ENCODE results near the gene ANKRD55. TPM values are rescaled to one million over a fixed set of nuclear protein-coding genes. Genes with fewer than 3 reads are reported as not detected.
"Not testable (repeated sequence)": the region's sequence is repeated elsewhere in the genome, so short reads cannot be mapped to it uniquely, and the experiment has no call there.

ANKRD55 gene
- total RNA-seq, 2 experiments from 2014 or later, result 2.2 to 2.6 TPM

DNA sequence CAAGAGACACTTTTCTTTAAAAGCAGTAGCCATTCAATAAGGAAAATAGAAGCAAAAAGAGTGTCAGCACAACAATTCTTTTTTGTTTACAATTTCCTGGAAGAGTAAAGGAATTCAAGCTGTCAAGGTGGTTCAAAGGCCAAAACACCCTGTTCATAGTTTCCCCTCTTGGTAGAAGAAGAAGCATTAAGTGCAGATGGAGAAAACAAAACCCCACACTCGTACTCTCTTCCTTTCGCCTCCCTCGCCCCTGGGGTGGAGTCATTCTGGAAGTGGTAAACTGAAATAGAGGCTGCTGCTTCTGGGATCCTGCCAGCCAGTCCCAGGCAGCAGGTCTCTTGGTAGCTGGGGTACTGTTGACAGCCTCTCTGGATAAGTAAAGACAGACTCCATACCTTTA is 105.0 kb downstream of the ANKRD55 start:
- no peaks in the 10 kb centered on the region for H3K27me3 Mint-ChIP-seq
- CTCF ChIA-PET, result interaction anchor here (1.0 kb wide), 1 partner anchor 33 kb away, joined by 3 read pairs; no protein-coding TSS in a partner anchor
- peaks cover 9% of the 10 kb centered on the region for H3K9me3 Mint-ChIP-seq
- POLR2A ChIA-PET, result interaction anchor here (0.6 kb wide), 1 partner anchor 133 kb away, joined by 3 read pairs; the partner anchor contains the start of gene IL6ST
- H3K4me3 Mint-ChIP-seq, result peak overlapping the region; percentile 44
- H3K27ac Mint-ChIP-seq, result peak overlapping the region; percentile 85
- peak; percentile 77 for DNase-seq
- peaks cover 60% of the 10 kb centered on the region for H3K4me1 Mint-ChIP-seq (ENCODE audit: low read depth)
- intact Hi-C loops (cut with micrococcal nuclease), result loop anchor here (1.0 to 2.0 kb wide), 4 partner anchors 15 to 33 kb away; no protein-coding TSS in a partner anchor
- H3K36me3 Mint-ChIP-seq, result peaks cover 3% of the 10 kb centered on the region

DNA sequence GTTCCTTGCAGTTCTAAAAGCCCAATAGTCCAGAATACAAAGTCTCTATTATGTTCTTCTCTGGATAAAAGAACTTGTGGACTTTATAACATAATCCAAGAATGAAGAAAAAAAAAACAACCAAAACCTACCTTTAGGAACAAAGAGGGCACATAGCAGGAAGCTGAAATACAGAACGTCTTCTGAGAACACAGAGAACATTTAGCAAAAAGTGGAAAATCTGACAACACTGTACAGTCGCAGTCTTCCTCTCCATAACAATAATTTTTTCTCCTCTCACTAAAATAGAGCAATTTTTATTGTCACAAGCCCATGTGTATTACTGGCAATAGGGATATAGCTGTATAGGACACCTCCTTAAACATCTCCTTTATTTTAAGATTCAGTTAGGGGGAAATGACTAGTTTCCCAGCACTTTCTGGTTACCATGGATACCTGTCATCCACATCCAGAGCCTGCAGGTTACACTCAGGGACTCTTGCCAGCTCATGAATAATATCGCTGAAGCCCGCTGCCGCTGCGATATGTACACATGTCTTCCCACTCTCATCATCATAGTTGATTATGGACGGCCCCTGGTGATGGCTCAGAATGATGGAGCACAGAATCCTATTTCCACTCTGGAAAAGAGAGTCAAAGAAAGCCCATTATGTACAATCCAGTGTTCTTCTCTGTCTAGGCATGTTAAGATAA is 106.5 kb downstream of the ANKRD55 start:
- ChIA-PET POLR2A (interaction anchor here (0.9 kb wide), 1 partner anchor 32 kb away, joined by 3 read pairs; no protein-coding TSS in a partner anchor), CTCF (interaction anchor here (0.7 to 1.0 kb wide), 2 partner anchors 51 to 75 kb away, joined by 3 to 4 read pairs; no protein-coding TSS in a partner anchor)
- Mint-ChIP-seq H3K9me3 (peaks cover 9% of the 10 kb centered on the region), H3K27ac (peak overlapping the region; percentile 85), H3K36me3 (peaks cover 3% of the 10 kb centered on the region), H3K4me3 (peak overlapping the region; percentile 53), H3K27me3 (no peaks in the 10 kb centered on the region), H3K4me1 (ENCODE audit: low read depth) (peaks cover 55% of the 10 kb centered on the region)
- DNase-seq, result peak; percentile 65
- intact Hi-C loops (cut with micrococcal nuclease), result no loop called here

DNA sequence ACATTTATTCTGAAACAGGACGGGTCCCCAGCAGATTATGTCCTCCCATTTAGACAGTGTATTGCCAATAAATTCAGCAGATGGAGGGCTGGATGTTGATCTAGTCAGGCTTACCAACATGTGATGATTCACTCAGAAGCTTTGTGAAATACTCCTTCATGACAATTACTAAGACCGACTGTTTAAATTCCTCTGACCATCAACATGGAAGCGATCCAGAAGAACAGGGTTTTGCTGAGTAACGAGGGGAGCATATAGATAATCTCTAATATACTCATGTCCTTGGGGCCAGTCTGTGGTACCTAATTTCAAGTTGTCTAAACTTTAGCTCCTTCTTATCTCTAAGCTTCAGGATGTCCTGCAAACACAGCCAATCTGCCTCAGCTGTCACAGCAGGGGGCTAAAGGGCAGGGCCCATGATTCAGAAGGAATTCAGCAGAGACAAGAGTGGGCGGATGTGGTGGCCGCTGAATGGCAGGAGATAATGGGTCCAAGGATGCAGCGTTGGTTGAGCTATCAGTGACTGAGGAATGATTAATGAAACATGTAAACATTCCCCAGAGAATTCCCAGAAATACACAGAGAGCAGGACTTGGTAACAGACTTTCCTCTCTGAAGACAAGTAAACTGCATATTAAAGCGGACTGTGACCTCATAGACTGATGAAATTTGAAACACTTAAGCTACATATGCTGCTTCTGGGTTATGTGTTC is 109.4 kb downstream of the ANKRD55 start:
- Mint-ChIP-seq H3K27ac (peak overlapping the region; percentile 10), H3K36me3 (no peaks in the 10 kb centered on the region), H3K9me3 (no peaks in the 10 kb centered on the region), H3K4me3 (no peak overlapping the region), H3K27me3 (no peaks in the 10 kb centered on the region), H3K4me1 (ENCODE audit: low read depth) (peaks cover 42% of the 10 kb centered on the region)
- no peak for DNase-seq
- ChIA-PET POLR2A (no interaction called here), CTCF (no interaction called here)
- intact Hi-C loops (cut with micrococcal nuclease), result no loop called here

DNA sequence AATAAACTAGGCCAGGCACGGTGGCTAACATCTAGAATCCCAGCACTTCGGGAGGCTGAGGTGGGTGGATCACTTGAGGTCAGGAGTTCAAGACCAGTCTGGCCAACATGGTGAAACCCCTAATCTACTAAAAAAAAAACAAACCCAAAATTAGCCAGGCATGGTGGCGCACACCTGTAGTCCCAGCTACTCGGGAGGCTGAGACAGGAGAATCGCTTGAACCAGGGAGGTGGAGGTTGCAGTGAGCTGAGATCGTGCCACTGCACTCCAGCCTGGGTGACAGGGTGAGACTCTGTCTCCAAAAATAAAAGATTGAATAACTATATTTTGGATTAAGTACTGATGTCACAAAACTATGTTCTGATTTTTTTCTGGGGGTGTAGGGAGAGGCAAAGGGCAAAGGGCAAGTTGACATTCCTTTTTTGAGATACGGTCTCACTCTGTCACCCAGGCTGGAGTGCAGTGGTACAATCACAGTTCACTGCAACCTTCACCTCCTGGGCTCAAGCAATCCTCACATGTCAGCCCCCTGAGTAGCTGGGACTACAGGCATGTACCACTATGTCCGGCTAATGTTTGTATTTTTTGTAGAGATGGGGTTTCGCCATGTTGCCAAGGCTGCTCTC is 110.7 kb downstream of the ANKRD55 start:
- H3K9me3 Mint-ChIP-seq; H3K27me3 Mint-ChIP-seq; CTCF ChIA-PET; POLR2A ChIA-PET; DNase-seq; intact Hi-C loops (cut with micrococcal nuclease); H3K27ac Mint-ChIP-seq; H3K36me3 Mint-ChIP-seq; H3K4me3 Mint-ChIP-seq: not testable (repeated sequence)
- H3K4me1 Mint-ChIP-seq (ENCODE audit: low read depth), result peaks cover 30% of the 10 kb centered on the region

DNA sequence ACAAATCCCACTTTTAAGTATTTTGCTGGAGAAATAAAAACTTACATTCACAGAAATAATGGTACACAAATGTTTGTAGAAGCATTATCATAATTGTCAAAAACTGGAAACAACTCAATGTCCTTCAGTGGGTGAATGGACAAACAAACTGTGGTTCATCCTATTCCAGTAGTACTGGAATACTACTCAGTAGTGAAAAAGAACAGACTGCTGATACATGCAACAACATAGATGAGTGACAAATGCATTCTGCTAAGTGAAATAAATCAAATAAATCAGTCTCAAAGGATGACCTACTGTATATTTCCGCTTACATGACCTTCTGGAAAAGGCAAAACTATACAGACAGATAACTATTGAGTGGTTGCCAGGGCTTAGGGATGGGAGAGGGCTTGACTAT is 114.1 kb downstream of the ANKRD55 start:
- peaks cover 10% of the 10 kb centered on the region for H3K4me1 Mint-ChIP-seq (ENCODE audit: low read depth)
- ChIA-PET POLR2A (no interaction called here), CTCF (interaction anchor here (0.9 kb wide), 1 partner anchor 24 kb away, joined by 3 read pairs; no protein-coding TSS in a partner anchor)
- H3K27ac Mint-ChIP-seq, result no peak overlapping the region
- intact Hi-C loops (cut with micrococcal nuclease), result no loop called here
- H3K4me3 Mint-ChIP-seq, result no peak overlapping the region
- no peaks in the 10 kb centered on the region for H3K9me3 Mint-ChIP-seq
- DNase-seq, result no peak
- no peaks in the 10 kb centered on the region for H3K36me3 Mint-ChIP-seq
- H3K27me3 Mint-ChIP-seq, result no peaks in the 10 kb centered on the region

DNA sequence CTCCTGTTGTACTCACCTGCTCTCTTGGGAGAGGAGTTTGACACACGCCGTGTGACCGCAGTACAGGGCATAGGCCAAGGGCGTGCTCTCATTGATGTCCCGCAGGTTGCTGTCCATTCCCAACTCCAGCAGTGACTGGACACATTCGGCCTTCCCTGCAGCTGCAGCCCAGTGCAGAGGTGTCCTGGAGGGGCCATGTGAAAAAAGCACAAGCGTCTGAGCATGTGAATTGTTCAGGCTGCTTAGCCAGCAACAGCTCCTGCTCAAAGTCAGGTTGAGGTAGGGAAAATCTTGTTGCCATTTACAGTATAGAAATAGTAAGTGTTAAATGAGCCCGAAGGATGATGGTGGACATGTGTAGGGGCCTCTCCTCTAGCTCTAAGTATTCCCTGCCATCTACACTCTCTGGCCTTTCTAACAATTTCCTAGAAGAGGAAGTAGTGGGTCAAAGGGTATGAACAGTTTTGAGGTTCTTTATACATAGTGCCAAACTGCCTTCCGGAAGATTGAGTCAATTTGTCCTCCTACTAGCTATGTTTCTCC is 116.5 kb downstream of the ANKRD55 start:
- ChIA-PET CTCF (no interaction called here), POLR2A (no interaction called here)
- no peak for DNase-seq
- Mint-ChIP-seq H3K36me3 (no peaks in the 10 kb centered on the region), H3K27ac (no peak overlapping the region), H3K4me3 (no peak overlapping the region), H3K4me1 (ENCODE audit: low read depth) (peaks cover 2% of the 10 kb centered on the region), H3K9me3 (no peaks in the 10 kb centered on the region), H3K27me3 (no peaks in the 10 kb centered on the region)
- intact Hi-C loops (cut with micrococcal nuclease), result no loop called here

DNA sequence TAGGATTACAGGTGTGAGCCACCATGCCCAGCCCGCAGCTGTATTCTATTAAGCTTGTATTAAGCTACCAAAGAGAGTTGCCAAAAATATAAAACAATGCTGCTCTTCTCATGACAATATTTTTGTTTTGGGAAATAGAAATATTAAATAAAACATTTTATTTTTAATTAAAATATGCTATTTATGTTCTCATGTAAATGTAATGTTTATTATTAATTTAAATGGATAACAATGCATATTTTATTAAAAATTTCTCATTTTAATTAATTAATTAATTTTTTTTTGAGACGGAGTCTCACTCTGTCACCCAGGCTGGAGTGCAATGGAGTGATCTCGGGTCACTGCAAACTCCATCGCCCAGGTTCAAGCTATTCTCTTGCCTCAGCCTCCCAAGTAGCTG is 117.5 kb downstream of the ANKRD55 start:
- CTCF ChIA-PET, result no interaction called here
- H3K27me3 Mint-ChIP-seq, result no peaks in the 10 kb centered on the region
- H3K36me3 Mint-ChIP-seq, result no peaks in the 10 kb centered on the region
- no peaks in the 10 kb centered on the region for H3K9me3 Mint-ChIP-seq
- DNase-seq, result no peak
- no peak overlapping the region for H3K4me3 Mint-ChIP-seq
- POLR2A ChIA-PET, result no interaction called here
- intact Hi-C loops (cut with micrococcal nuclease), result no loop called here
- H3K27ac Mint-ChIP-seq, result no peak overlapping the region
- peaks cover 2% of the 10 kb centered on the region for H3K4me1 Mint-ChIP-seq (ENCODE audit: low read depth)

DNA sequence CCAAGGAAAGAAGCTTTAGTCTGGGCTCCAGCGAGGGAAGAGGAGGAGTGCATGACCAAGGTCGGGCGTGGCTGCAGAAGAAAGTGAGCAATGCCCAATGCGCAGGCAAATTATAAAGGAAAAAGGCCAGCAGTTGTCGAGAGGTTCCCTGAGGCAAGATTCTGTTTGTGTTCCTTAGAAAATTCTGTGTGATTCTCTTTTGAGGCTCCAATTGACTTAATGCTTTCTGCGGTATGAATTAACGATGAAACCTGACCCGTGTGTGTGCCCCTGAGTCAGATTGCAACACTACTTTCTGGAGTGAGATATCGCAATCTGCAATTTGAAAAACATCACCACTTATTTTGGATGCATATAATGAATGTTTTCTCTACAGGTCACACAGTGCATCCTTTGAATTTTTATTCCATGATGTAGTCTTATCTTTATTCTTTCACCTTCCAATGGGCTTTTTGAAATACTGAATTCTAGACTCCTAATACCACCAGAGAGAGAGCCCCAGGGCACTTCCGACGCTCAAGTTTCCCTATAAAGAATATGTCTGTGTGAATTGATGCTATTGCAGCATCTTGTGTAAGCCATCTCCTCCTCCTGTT is 120.5 kb downstream of the ANKRD55 start:
- Mint-ChIP-seq H3K36me3 (no peaks in the 10 kb centered on the region), H3K4me3 (no peak overlapping the region), H3K27ac (no peak overlapping the region), H3K4me1 (ENCODE audit: low read depth) (peaks cover 10% of the 10 kb centered on the region), H3K9me3 (no peaks in the 10 kb centered on the region), H3K27me3 (no peaks in the 10 kb centered on the region)
- POLR2A ChIA-PET, result no interaction called here
- DNase-seq, result no peak
- intact Hi-C loops (cut with micrococcal nuclease), result no loop called here
- CTCF ChIA-PET, result no interaction called here

DNA sequence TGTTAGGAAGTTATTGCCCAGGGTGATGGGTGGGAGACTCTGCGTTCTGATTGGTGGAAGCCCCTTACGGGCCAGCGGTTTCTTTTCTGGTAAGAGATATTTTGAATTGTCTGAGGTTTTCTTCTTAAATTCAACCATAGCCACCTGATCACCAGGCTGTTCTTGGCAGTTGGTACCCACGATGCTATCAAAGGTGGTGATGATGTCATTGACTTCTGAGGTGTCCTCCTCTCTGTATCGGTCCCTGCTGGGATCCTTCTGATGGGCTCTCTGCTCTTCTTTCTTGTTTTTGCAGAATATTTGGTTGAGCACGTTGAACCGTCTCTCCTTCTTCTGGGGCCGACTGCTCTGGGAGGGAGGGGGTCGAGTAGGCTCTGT is 121.7 kb downstream of the ANKRD55 start:
- no peak for DNase-seq
- CTCF ChIA-PET, result no interaction called here
- peaks cover 18% of the 10 kb centered on the region for H3K4me1 Mint-ChIP-seq (ENCODE audit: low read depth)
- H3K9me3 Mint-ChIP-seq, result no peaks in the 10 kb centered on the region
- no peaks in the 10 kb centered on the region for H3K36me3 Mint-ChIP-seq
- H3K27me3 Mint-ChIP-seq, result no peaks in the 10 kb centered on the region
- POLR2A ChIA-PET, result no interaction called here
- H3K4me3 Mint-ChIP-seq, result no peak overlapping the region
- intact Hi-C loops (cut with micrococcal nuclease), result no loop called here
- no peak overlapping the region for H3K27ac Mint-ChIP-seq

DNA sequence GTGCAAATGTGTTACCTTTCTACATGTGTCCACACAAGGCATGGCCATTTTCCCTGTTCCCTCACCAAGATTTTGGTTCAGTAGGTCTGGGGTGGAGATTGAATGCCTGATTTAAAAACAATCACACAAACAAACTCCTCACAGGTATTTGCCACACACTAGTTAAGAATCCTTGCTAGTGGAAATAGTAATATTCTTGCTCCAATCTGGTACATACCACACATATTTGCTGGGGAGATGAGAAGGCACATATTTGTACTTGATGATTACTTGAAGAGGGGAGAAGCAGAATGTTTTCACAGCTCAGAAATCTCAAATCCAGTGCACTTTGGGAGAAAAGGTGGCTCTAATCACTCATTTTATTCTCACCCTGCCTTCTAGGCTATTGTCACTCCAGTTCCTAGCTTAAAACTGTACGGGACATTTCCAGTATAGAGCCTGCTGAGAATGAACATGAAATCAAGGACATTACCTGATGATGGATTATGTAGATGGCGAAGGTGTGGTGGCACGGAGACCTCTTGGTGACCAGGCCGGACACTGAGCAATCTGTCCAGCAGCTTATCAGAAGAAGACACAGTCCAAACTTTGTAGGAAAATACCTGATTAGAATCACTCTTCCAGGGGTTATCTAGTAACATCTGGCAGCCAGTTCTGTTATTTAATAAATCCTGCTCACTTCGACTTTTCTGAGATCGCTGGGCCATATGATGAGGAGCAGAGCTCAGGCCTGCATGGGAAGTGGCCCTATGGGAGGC is 122.3 kb downstream of the ANKRD55 start:
- POLR2A ChIA-PET, result no interaction called here
- H3K36me3 Mint-ChIP-seq, result no peaks in the 10 kb centered on the region
- CTCF ChIA-PET, result interaction anchor here (0.5 kb wide), 1 partner anchor 142 kb away, joined by 3 read pairs; no protein-coding TSS in a partner anchor
- H3K4me1 Mint-ChIP-seq (ENCODE audit: low read depth), result peaks cover 22% of the 10 kb centered on the region
- H3K9me3 Mint-ChIP-seq, result no peaks in the 10 kb centered on the region
- DNase-seq, result no peak
- H3K27ac Mint-ChIP-seq, result no peak overlapping the region
- intact Hi-C loops (cut with micrococcal nuclease), result no loop called here
- H3K4me3 Mint-ChIP-seq, result no peak overlapping the region
- H3K27me3 Mint-ChIP-seq, result no peaks in the 10 kb centered on the region

DNA sequence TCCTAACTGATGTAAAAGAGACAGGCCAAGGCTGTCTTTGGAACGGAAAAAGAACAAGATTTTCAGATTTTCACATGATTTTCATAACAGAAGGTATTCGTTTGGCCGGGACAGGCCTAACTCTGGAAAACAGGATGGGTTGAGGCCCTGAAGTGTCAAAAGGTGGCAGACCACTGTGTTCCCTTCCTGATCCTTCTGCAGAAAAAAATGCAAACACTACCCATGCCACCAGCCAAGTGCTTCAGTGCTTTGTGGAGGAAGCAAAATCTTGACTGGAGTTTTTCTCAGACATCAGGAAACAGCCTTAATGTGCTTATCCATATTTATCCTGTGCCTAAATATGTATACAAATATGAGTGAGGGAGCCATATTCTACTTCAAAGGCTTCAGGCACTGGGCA is 124.9 kb downstream of the ANKRD55 start:
- Mint-ChIP-seq H3K4me3 (no peak overlapping the region), H3K36me3 (no peaks in the 10 kb centered on the region), H3K27ac (peak overlapping the region; percentile 66), H3K9me3 (no peaks in the 10 kb centered on the region), H3K27me3 (no peaks in the 10 kb centered on the region), H3K4me1 (ENCODE audit: low read depth) (peaks cover 42% of the 10 kb centered on the region)
- no peak for DNase-seq
- intact Hi-C loops (cut with micrococcal nuclease), result no loop called here
- POLR2A ChIA-PET, result no interaction called here
- CTCF ChIA-PET, result no interaction called here

Measured in activated CD4-positive, alpha-beta memory T cell treated with anti-CD3 and anti-CD28 coated beads for 36 hours (primary cell).